GM13976 (cell line): ENCODE results near the gene RAB11A.

Source experiments
- DNase-seq: peaks from one replicate; pipeline ENCODE4 v3.0.0; 2012; ENCODE audit warnings: low spot score
- in situ Hi-C: fragments of 300-500 bp; cut with MboI; formaldehyde crosslinking; loops from one replicate; pipeline ENCODE4 v1.12.0; 2022; ENCODE audit warnings: low sequenced_read_pairs, mixed read lengths, inconsistent platforms; ENCODE audit not compliant: unreplicated experiment
- TF ChIP-seq, protein P1 (sequence below): IDR thresholded peaks from 2 replicates; pipeline ENCODE4 v1.5.1; 2012; ENCODE audit warnings: borderline replicate concordance, mild to moderate bottlenecking; ENCODE audit not compliant: insufficient read depth; ENCODE audit errors: extremely low read depth, missing control alignments, control extremely low read depth

Gene RAB11A

DNA sequence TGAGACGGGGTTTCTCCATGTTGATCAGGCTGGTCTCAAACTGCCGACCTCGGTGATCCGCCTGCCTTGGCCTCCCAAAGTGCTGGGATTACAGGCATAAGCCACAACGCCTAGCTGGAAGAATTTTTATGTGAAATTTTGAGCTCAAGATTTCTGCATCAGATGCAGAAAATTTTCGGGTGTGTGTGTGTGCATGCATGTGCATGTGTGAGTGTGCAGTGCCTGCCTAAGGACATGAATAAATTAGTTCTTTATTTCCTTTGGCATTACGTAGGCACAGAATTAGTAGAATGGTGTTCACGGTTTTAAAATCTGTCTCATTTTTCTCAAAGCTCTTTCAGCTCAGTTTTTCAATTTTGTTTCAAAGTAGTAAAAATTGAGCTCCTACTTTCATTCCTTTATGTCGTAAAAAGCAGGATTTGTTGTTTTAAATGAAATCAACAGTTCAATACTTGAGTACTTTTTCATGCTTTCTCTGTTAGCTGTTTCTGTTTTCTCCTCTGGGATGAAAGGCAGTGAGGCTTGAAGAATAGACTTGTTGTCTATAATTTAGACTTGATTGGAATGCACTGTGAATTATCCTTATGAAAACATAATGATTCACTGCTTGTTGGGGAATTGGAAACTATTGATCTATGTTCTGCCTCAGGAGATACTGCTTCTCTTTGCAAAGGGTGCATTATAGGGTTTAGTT, 23.3 kb upstream of the RAB11A start:
- DNase-seq: no peak
- in situ Hi-C loops: no loop called here
- TF ChIP-seq, protein P1, sequence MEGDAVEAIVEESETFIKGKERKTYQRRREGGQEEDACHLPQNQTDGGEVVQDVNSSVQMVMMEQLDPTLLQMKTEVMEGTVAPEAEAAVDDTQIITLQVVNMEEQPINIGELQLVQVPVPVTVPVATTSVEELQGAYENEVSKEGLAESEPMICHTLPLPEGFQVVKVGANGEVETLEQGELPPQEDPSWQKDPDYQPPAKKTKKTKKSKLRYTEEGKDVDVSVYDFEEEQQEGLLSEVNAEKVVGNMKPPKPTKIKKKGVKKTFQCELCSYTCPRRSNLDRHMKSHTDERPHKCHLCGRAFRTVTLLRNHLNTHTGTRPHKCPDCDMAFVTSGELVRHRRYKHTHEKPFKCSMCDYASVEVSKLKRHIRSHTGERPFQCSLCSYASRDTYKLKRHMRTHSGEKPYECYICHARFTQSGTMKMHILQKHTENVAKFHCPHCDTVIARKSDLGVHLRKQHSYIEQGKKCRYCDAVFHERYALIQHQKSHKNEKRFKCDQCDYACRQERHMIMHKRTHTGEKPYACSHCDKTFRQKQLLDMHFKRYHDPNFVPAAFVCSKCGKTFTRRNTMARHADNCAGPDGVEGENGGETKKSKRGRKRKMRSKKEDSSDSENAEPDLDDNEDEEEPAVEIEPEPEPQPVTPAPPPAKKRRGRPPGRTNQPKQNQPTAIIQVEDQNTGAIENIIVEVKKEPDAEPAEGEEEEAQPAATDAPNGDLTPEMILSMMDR: no peak

DNA sequence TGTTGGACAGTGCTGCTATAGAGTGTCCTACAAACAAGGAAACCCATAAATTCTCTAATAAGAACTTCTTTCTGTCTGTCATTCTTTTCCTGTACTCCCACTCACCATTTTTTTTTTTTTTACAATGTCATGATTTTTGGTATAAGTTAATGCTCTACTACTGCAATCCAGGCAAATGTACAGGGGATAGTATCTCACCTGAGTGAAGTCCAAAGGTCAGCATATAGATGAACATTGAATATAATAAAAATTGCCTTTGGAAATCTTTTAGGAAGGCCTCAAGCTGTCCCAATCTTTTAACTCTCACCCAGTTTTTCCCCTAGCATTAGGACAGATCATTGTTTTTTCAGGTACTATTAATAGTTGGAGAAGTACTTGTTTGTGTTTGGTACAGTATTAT, 21.3 kb upstream of the RAB11A start:
- in situ Hi-C loops: no loop called here
- DNase-seq: no peak
- TF ChIP-seq, protein P1: no peak

DNA sequence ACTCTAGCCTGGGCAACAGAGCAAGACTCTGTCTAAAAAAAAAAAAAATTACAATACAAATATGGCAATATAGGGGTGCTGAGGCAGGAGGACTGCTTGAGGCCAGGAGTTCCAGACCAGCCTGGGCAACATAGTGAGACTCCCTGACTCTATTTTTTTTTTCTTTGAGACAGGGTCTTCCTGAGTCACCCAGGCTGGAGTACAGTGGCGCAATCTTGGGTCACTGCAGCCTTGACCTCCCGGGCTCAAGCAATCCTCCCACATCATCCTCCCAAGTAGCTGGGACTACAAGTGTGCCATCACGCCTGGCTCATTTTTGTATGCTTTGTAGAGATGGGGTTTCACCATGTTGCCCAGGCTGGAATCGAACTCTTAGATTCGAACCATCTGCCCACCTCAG, 17.3 kb upstream of the RAB11A start:
- in situ Hi-C loops: no loop called here
- TF ChIP-seq, protein P1: no peak
- DNase-seq: no peak

DNA sequence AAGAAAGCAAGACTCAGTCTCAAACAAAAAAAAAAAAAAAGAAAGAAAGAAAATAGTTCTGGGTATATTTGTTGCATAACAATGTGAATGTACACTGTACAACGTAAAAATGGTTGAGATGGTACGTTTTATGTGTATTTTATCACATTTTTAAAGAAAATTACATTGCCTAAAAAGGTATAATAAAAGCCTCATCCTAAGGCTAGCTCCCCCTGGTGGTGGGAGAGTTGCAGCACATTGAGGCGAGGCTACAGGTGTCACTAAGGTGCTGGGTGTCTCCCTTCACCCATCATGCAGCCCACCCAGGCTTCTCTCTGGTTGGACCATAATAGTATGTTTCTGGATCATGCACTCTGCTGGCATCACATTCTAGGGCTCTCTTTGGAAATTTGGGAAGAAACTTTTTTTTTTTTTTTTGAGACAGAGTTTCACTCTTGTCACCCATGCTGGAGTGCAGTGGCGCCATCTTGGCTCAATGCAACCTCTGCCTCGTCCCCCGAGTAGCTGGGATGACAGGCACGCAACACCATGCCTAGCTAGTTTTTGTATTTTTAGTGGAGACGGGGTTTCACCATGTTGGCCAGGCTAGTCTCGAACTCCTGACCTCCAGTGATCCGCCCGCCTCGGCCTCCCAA, 12.4 kb upstream of the RAB11A start:
- in situ Hi-C loops: no loop called here
- TF ChIP-seq, protein P1: peak; percentile 75
- DNase-seq: peak; percentile 54

DNA sequence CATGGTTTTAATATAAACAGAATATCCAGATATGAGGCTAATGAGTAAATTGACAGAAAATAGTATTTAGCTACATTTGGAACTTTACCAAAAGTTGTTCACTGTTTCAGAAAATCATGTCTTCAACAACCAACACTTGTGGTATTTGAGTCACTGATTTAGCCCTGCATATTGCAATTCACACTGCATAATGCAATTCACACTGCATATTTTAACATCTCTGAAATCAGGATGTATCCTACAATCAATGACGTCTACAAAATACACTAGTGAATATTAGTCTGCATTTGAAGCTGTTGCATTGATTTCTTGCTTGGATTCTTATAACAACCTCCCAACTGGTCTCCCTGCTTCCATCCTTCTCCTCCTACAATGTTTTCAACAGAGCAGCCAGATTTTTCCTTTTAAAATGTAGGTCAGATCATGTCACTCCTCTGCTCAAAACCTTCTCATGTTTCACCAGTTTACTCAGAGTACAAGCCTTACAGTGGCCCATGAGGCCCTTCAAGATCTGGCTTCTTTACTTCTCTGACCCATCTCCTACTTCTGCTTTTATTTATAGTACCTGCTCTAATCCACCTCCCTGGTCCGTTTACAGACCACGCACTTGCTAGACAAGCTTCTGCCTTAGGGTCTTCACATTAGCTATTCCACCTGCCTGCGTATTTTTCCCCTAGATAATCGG, 11.4 kb upstream of the RAB11A start:
- TF ChIP-seq, protein P1: no peak
- DNase-seq: no peak
- in situ Hi-C loops: no loop called here

DNA sequence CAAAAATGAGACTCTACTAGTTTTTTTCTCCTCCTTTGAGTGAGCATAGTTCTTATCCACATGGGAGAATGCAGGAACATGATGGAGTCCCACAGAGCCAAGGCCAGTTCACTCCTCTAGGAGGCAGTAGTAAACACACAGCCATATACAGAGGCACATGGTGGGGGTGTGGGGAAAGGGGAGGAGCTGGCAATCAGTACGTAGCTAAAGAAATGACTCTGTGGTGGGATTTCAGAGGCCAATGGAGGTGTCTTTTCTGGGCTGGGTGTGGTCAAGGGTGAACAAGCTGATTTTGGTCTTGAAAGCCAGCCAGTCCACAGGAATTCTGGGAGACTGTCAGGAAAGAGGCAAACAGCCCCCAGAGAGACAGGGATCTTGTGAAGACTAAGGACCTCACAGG, 6.6 kb upstream of the RAB11A start:
- in situ Hi-C loops: no loop called here
- DNase-seq: peak; percentile 64
- TF ChIP-seq, protein P1: no peak
